Measurements from ENCODE around the gene PSPH. TPM values are rescaled to one million over a fixed set of nuclear protein-coding genes. Genes with fewer than 3 reads are reported as not detected.

Gene PSPH
- total RNA-seq, 1 experiment from 2014 or later: 52.1 TPM

DNA sequence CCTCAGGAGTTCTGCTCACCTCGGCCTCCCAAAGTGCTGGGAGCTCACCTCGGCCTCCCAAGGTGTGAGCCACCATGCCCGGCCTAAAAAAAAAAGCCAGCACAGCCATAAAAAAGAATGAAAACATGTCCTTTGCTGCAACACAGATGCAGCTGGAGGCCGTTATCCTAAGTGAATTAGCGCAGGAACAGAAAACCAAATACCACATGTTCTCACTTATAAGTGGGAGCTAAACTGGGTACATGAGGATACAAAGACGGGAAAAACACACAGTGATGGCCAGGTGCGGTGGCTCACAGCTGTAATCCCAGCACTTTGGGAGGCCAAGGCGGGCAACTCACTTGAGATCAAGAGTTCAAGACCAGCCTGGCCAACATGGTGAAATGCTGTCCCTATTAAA lies 20.9 kb downstream of the PSPH start:
- Mint-ChIP-seq H3K4me1 (peaks cover 5 to 10% of the 10 kb centered on the region in 2 experiments; a peak in 2 of 4 replicates), H3K27ac (no peak overlapping the region), H3K27me3 (ENCODE audit: low read depth) (no peaks in the 10 kb centered on the region; the same call in 1 of the 2 replicates), H3K36me3 (ENCODE audit: insufficient read depth in 1 of 3, low read depth in 3 of 3) (peaks cover 32 to 59% (median 55%) of the 10 kb centered on the region in 3 experiments), H3K9me3 (no peaks in the 10 kb centered on the region), H3K4me3 (no peak overlapping the region; a peak in 1 of 5 replicates)
- no peak overlapping the region for H4K8ac ChIP-seq (replicated peaks; ENCODE audit: insufficient read length, low read depth, low read length)
- H2BK12ac ChIP-seq (ENCODE audit: insufficient read length, low read depth, low read length): no peak overlapping the region
- no peak overlapping the region for H2BK20ac ChIP-seq (ENCODE audit: low read depth, low read length, poor library complexity, severe bottlenecking)
- H3K9me3 ChIP-seq (ENCODE audit: control insufficient read depth, low read depth, low read length): no peaks in the 10 kb centered on the region
- TF ChIP-seq, protein P1, sequence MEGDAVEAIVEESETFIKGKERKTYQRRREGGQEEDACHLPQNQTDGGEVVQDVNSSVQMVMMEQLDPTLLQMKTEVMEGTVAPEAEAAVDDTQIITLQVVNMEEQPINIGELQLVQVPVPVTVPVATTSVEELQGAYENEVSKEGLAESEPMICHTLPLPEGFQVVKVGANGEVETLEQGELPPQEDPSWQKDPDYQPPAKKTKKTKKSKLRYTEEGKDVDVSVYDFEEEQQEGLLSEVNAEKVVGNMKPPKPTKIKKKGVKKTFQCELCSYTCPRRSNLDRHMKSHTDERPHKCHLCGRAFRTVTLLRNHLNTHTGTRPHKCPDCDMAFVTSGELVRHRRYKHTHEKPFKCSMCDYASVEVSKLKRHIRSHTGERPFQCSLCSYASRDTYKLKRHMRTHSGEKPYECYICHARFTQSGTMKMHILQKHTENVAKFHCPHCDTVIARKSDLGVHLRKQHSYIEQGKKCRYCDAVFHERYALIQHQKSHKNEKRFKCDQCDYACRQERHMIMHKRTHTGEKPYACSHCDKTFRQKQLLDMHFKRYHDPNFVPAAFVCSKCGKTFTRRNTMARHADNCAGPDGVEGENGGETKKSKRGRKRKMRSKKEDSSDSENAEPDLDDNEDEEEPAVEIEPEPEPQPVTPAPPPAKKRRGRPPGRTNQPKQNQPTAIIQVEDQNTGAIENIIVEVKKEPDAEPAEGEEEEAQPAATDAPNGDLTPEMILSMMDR (conservative IDR thresholded peaks at IDR 0.05): no peak
- DNase-seq: no peak
- H3K23ac ChIP-seq (ENCODE audit: insufficient read length, low read depth, low read length): no peak overlapping the region
- H3K4me2 ChIP-seq (ENCODE audit: insufficient read depth, insufficient read length, low read length): no peak overlapping the region
- no peak overlapping the region for H3T11ph ChIP-seq (ENCODE audit: low read length)
- no CpG with 5 or more reads among the region's 8 CpGs for WGBS (ENCODE audit: extremely low coverage, insufficient read length, low lambda C conversion rate)
- H3K4ac ChIP-seq (ENCODE audit: low read depth, low read length): no peak overlapping the region
- H3K9ac ChIP-seq (ENCODE audit: extremely low read depth, insufficient read length, low read length): no peak overlapping the region
- no peak overlapping the region for H2BK120ac ChIP-seq (ENCODE audit: low read depth, low read length, poor library complexity, severe bottlenecking)
- H4K91ac ChIP-seq (ENCODE audit: insufficient read length, low read depth, low read length): no peak overlapping the region
- H3K14ac ChIP-seq (ENCODE audit: insufficient read depth, low read length): no peak overlapping the region
- no peak overlapping the region for H3K27ac ChIP-seq (ENCODE audit: insufficient read length, low read depth, low read length)
- H3K23me2 ChIP-seq (ENCODE audit: insufficient read length, low read depth, low read length, poor library complexity, severe bottlenecking): no peaks in the 10 kb centered on the region
- no peak overlapping the region for H2BK15ac ChIP-seq (ENCODE audit: low read depth, low read length)
- no peak overlapping the region for H3K56ac ChIP-seq (ENCODE audit: insufficient read length, low read depth, low read length)
- H4K5ac ChIP-seq (ENCODE audit: insufficient read length, low read depth, low read length): no peak overlapping the region
- H3K79me1 ChIP-seq (ENCODE audit: insufficient read depth, low read depth, low read length, poor library complexity, severe bottlenecking): no peaks in the 10 kb centered on the region
- no peaks in the 10 kb centered on the region for H3K4me1 ChIP-seq (ENCODE audit: insufficient read depth, low read length)
- H3K79me2 ChIP-seq (ENCODE audit: insufficient read depth, low read length): no peaks in the 10 kb centered on the region
- H3K18ac ChIP-seq (ENCODE audit: insufficient read length, low read depth, low read length): no peak overlapping the region
- H3K27me3 ChIP-seq (ENCODE audit: insufficient read depth, low read length): no peaks in the 10 kb centered on the region
- H2BK5ac ChIP-seq (ENCODE audit: insufficient read length, low read length): no peak overlapping the region
- no peaks in the 10 kb centered on the region for H4K20me1 ChIP-seq (ENCODE audit: control insufficient read depth, insufficient read depth, insufficient read length)
- H2AFZ ChIP-seq (ENCODE audit: low read length): no peak overlapping the region
- no peak overlapping the region for H2AK5ac ChIP-seq (ENCODE audit: insufficient read length, low read length)
